Ecto neural progenitor cell (in vitro differentiated cells): ENCODE results near the gene ERC1.
A peak's percentile ranks its signal among the peaks of the same experiment; 100 is the strongest.
"Not testable (repeated sequence)": the region's sequence is repeated elsewhere in the genome, so short reads cannot be mapped to it uniquely, and the experiment has no call there.

Experiments
- DNase-seq: peaks from one replicate; pipeline ENCODE4 v3.0.0-alpha.2; 2018; ENCODE audit warnings: low spot score

Gene ERC1

GRCh38 chr12:1226951-1227350 lies 235.9 kb downstream of the ERC1 start:
- no peak for DNase-seq

- DNase-seq, result no peak
Measured at GRCh38 chr12:1234073-1234472, 243.1 kb downstream of the ERC1 start.

GRCh38 chr12:1246637-1247036 lies 255.6 kb downstream of the ERC1 start:
- DNase-seq, result no peak

- DNase-seq, result no peak
Measured at GRCh38 chr12:1250641-1251040, 259.6 kb downstream of the ERC1 start.

GRCh38 chr12:1252758-1253157 lies 261.7 kb downstream of the ERC1 start:
- DNase-seq, result no peak

- not testable (repeated sequence) for DNase-seq
Measured at GRCh38 chr12:1255125-1255524, 264.1 kb downstream of the ERC1 start.

- not testable (repeated sequence) for DNase-seq
Measured at GRCh38 chr12:1255854-1256253, 264.8 kb downstream of the ERC1 start.

- DNase-seq, result no peak
Measured at GRCh38 chr12:1256285-1256684, 265.3 kb downstream of the ERC1 start.

GRCh38 chr12:1256991-1257390 lies 266.0 kb downstream of the ERC1 start:
- no peak for DNase-seq

- DNase-seq, result no peak
Measured at GRCh38 chr12:1262011-1262410, 271.0 kb downstream of the ERC1 start.

GRCh38 chr12:1267243-1267642 lies 276.2 kb downstream of the ERC1 start:
- DNase-seq, result no peak

GRCh38 chr12:1272142-1272541 lies 281.1 kb downstream of the ERC1 start:
- no peak for DNase-seq

GRCh38 chr12:1273051-1273450 lies 282.0 kb downstream of the ERC1 start:
- no peak for DNase-seq

- no peak for DNase-seq
Measured at GRCh38 chr12:1277905-1278304, 286.9 kb downstream of the ERC1 start.

GRCh38 chr12:1279050-1279449 lies 288.0 kb downstream of the ERC1 start:
- no peak for DNase-seq

- DNase-seq, result no peak
Measured at GRCh38 chr12:1280059-1280458, 289.0 kb downstream of the ERC1 start.

GRCh38 chr12:1281683-1282366 lies 290.8 kb downstream of the ERC1 start:
- no peak for DNase-seq

- DNase-seq, result no peak
Measured at GRCh38 chr12:1282670-1283315, 291.8 kb downstream of the ERC1 start.

- no peak for DNase-seq
Measured at GRCh38 chr12:1283316-1283715, 292.3 kb downstream of the ERC1 start.

- DNase-seq, result no peak
Measured at GRCh38 chr12:1284611-1285010, 293.6 kb downstream of the ERC1 start.

GRCh38 chr12:1287446-1287975 lies 296.5 kb downstream of the ERC1 start:
- peak; percentile 52 for DNase-seq

- no peak for DNase-seq
Measured at GRCh38 chr12:1288333-1288732, 297.3 kb downstream of the ERC1 start.

- no peak for DNase-seq
Measured at GRCh38 chr12:1289371-1290155, 298.5 kb downstream of the ERC1 start.
